ENCODE data around the gene TRAFD1. TPM values are rescaled to one million over a fixed set of nuclear protein-coding genes. Genes with fewer than 3 reads are reported as not detected.

TRAFD1 gene
- total RNA-seq, 1 experiment from 2014 or later, result 38.8 TPM

DNA sequence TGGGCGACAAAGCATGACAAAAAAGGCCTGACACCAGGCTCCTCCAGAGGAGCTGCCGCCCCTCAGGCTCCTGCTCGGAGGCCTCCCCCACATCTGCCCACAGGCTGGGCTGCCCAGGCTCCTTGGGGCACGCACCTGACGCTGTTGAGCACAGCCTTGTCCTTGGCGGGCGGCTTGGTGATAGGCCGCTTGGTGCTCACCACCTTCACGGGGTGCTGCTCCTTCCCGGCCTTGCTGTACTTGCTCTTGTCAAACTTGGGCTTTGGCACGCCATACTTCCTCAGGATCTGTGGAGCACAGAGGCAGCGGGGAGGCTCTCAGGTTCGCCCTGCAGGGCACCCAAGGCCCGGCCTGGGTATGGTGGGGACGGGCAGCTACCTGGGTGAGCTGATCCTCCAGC, 53.4 kb downstream of the TRAFD1 start:
- no peaks in the 10 kb centered on the region for H3K9me3 Mint-ChIP-seq (ENCODE audit: low read depth, unreplicated experiment)
- TF ChIP-seq, protein P1, sequence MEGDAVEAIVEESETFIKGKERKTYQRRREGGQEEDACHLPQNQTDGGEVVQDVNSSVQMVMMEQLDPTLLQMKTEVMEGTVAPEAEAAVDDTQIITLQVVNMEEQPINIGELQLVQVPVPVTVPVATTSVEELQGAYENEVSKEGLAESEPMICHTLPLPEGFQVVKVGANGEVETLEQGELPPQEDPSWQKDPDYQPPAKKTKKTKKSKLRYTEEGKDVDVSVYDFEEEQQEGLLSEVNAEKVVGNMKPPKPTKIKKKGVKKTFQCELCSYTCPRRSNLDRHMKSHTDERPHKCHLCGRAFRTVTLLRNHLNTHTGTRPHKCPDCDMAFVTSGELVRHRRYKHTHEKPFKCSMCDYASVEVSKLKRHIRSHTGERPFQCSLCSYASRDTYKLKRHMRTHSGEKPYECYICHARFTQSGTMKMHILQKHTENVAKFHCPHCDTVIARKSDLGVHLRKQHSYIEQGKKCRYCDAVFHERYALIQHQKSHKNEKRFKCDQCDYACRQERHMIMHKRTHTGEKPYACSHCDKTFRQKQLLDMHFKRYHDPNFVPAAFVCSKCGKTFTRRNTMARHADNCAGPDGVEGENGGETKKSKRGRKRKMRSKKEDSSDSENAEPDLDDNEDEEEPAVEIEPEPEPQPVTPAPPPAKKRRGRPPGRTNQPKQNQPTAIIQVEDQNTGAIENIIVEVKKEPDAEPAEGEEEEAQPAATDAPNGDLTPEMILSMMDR (IDR thresholded peaks at IDR 0.05; ENCODE audit: unreplicated experiment), result no peak
- no peak overlapping the region for H3K4me3 Mint-ChIP-seq (ENCODE audit: low read depth, unreplicated experiment)
- no peak overlapping the region for H3K27ac Mint-ChIP-seq (ENCODE audit: unreplicated experiment)
- no peaks in the 10 kb centered on the region for H3K4me1 Mint-ChIP-seq (ENCODE audit: low read depth, unreplicated experiment)
- intact Hi-C loops (cut with micrococcal nuclease; ENCODE audit: unreplicated experiment), result no loop called here
- no peak for DNase-seq
- peaks cover 31% of the 10 kb centered on the region for H3K36me3 Mint-ChIP-seq (ENCODE audit: insufficient read depth, unreplicated experiment)
- no peaks in the 10 kb centered on the region for H3K27me3 Mint-ChIP-seq (ENCODE audit: unreplicated experiment)
- BruUV-seq (replicated peaks), result no TSS peak
- CTCF ChIA-PET, result no interaction called here

DNA sequence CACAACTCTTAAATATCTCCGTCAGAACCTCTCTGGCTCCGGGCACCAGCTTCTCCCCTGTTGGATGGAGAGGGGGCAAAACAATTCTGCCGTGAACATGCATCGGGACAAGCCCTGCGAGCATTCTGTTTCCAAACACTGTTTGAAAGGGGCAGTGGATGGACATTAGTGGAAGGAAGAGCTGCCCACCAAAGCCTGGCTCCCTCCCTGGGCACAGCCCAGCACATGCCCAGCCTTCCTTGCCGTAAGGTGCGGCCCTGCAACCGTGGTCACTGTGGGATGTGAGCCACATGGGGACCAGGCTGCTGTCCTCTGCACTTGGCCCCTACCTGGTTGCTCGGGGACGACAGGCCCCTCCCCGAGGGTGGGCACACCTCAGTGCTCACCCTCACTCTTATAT, 54.0 kb downstream of the TRAFD1 start:
- H3K36me3 Mint-ChIP-seq (ENCODE audit: insufficient read depth, unreplicated experiment), result peaks cover 35% of the 10 kb centered on the region
- H3K27ac Mint-ChIP-seq (ENCODE audit: unreplicated experiment), result no peak overlapping the region
- intact Hi-C loops (cut with micrococcal nuclease; ENCODE audit: unreplicated experiment), result no loop called here
- no TSS peak for BruUV-seq (replicated peaks)
- no peaks in the 10 kb centered on the region for H3K27me3 Mint-ChIP-seq (ENCODE audit: unreplicated experiment)
- H3K4me3 Mint-ChIP-seq (ENCODE audit: low read depth, unreplicated experiment), result no peak overlapping the region
- CTCF ChIA-PET, result no interaction called here
- no peak for DNase-seq
- no peaks in the 10 kb centered on the region for H3K9me3 Mint-ChIP-seq (ENCODE audit: low read depth, unreplicated experiment)
- TF ChIP-seq, protein P1 (IDR thresholded peaks at IDR 0.05; ENCODE audit: unreplicated experiment), result no peak
- no peaks in the 10 kb centered on the region for H3K4me1 Mint-ChIP-seq (ENCODE audit: low read depth, unreplicated experiment)

DNA sequence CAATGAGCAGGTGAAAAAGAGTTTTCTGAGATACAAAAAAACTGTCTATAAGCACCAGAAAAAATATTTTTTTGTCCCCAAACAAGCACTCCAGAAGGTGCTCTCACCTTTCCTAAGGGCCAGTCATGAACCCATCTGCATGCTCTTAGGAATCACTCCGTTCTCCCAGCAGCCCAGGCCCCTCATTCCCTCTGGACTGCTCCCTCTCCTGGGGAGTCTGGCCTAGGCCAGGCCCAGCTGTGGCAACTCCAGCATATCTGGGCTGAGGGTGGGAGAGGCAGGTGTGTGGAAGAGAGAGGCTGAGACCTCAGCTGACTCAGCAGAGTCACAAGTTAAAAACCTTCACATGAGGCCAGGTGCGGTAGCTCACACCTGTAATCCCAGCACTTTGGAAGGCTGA, 54.6 kb downstream of the TRAFD1 start:
- Mint-ChIP-seq H3K9me3 (ENCODE audit: low read depth, unreplicated experiment) (no peaks in the 10 kb centered on the region), H3K36me3 (ENCODE audit: insufficient read depth, unreplicated experiment) (peaks cover 34% of the 10 kb centered on the region), H3K4me3 (ENCODE audit: low read depth, unreplicated experiment) (no peak overlapping the region), H3K4me1 (ENCODE audit: low read depth, unreplicated experiment) (no peaks in the 10 kb centered on the region), H3K27me3 (ENCODE audit: unreplicated experiment) (no peaks in the 10 kb centered on the region), H3K27ac (ENCODE audit: unreplicated experiment) (no peak overlapping the region)
- TF ChIP-seq, protein P1 (IDR thresholded peaks at IDR 0.05; ENCODE audit: unreplicated experiment), result no peak
- intact Hi-C loops (cut with micrococcal nuclease; ENCODE audit: unreplicated experiment), result no loop called here
- BruUV-seq (replicated peaks), result no TSS peak
- CTCF ChIA-PET, result no interaction called here
- DNase-seq, result no peak

GRCh38 chr12:112180422-112180821, 55.1 kb downstream of the TRAFD1 start:
- no peaks in the 10 kb centered on the region for H3K9me3 Mint-ChIP-seq (ENCODE audit: low read depth, unreplicated experiment)
- intact Hi-C loops (cut with micrococcal nuclease; ENCODE audit: unreplicated experiment), result no loop called here
- H3K4me3 Mint-ChIP-seq (ENCODE audit: low read depth, unreplicated experiment), result no peak overlapping the region
- H3K27me3 Mint-ChIP-seq (ENCODE audit: unreplicated experiment), result no peaks in the 10 kb centered on the region
- TF ChIP-seq, protein P1 (IDR thresholded peaks at IDR 0.05; ENCODE audit: unreplicated experiment), result no peak
- H3K4me1 Mint-ChIP-seq (ENCODE audit: low read depth, unreplicated experiment), result no peaks in the 10 kb centered on the region
- H3K27ac Mint-ChIP-seq (ENCODE audit: unreplicated experiment), result no peak overlapping the region
- CTCF ChIA-PET, result interaction anchor here (0.6 kb wide), 1 partner anchor 235 kb away, joined by 3 read pairs; no protein-coding TSS in a partner anchor
- DNase-seq, result no peak
- H3K36me3 Mint-ChIP-seq (ENCODE audit: insufficient read depth, unreplicated experiment), result peaks cover 34% of the 10 kb centered on the region
- BruUV-seq (replicated peaks), result no TSS peak

Data from Calu3 (cell line).